PC-3 (cell line): Measurements from ENCODE around the gene EXOC4.

Experiments
- CTCF ChIP-seq: fragments of 300-600 bp; sonication (generic); conservative IDR thresholded peaks from 2 replicates; pipeline ENCODE4 v1.5.1; 2017; ENCODE audit warnings: antibody characterized with exemption, low read depth, mild to moderate bottlenecking, low read length
- EZH2 ChIP-seq: fragments of 300-600 bp; sonication (generic); IDR thresholded peaks from one replicate; pipeline ENCODE4 v1.6.1; 2017; ENCODE audit warnings: antibody characterized with exemption, mild to moderate bottlenecking, low read length; ENCODE audit not compliant: unreplicated experiment
- EZH2phosphoT487 ChIP-seq: fragments of 300-600 bp; sonication (generic); IDR thresholded peaks from 2 replicates; pipeline ENCODE4 v1.6.1; 2018; ENCODE audit warnings: mild to moderate bottlenecking, antibody characterized with exemption, low read length, borderline replicate concordance

GRCh38 chr7:133911724-133912123 is 658.8 kb downstream of the EXOC4 start:
- TF ChIP-seq CTCF, result no peak
- TF ChIP-seq EZH2, result no peak
- no peak for TF ChIP-seq EZH2phosphoT487
